HG03432 (cell line): ENCODE measurements around the gene PCBD1.

Experiments
- ATAC-seq: cut with Tn5 transposase; IDR thresholded peaks from one replicate; pipeline ENCODE4 v1.9.1; 2021; ENCODE audit warnings: mild to moderate bottlenecking, moderate library complexity; ENCODE audit not compliant: unreplicated experiment

PCBD1 gene

GRCh38 chr10:70918851-70919530 lies 30.6 kb upstream of the PCBD1 start:
- ATAC-seq = no peak

GRCh38 chr10:70917635-70918034 lies 29.3 kb upstream of the PCBD1 start:
- no peak for ATAC-seq

GRCh38 chr10:70917226-70917625 lies 28.9 kb upstream of the PCBD1 start:
- ATAC-seq = no peak

- ATAC-seq = no peak
These were observed 27.9 kb upstream of the PCBD1 start for GRCh38 chr10:70916241-70916640.

- no peak for ATAC-seq
These were observed 27.4 kb upstream of the PCBD1 start for GRCh38 chr10:70915806-70916205.

- no peak for ATAC-seq
These were observed 26.8 kb upstream of the PCBD1 start for GRCh38 chr10:70915206-70915605.

- ATAC-seq = no peak
These were observed 26.0 kb upstream of the PCBD1 start for GRCh38 chr10:70914316-70914864.

GRCh38 chr10:70913893-70914240 lies 25.5 kb upstream of the PCBD1 start:
- no peak for ATAC-seq

GRCh38 chr10:70913191-70913892 lies 25.0 kb upstream of the PCBD1 start:
- ATAC-seq = no peak

GRCh38 chr10:70912556-70912955 lies 24.2 kb upstream of the PCBD1 start:
- ATAC-seq = no peak

- no peak for ATAC-seq
These were observed 23.0 kb upstream of the PCBD1 start for GRCh38 chr10:70911386-70911785.

GRCh38 chr10:70910486-70911341 lies 22.3 kb upstream of the PCBD1 start:
- no peak for ATAC-seq

GRCh38 chr10:70909326-70909935 lies 21.1 kb upstream of the PCBD1 start:
- ATAC-seq = no peak

GRCh38 chr10:70908406-70909296 lies 20.3 kb upstream of the PCBD1 start:
- no peak for ATAC-seq

- ATAC-seq = no peak
These were observed 19.5 kb upstream of the PCBD1 start for GRCh38 chr10:70907637-70908405.

GRCh38 chr10:70906953-70907636 lies 18.7 kb upstream of the PCBD1 start:
- ATAC-seq = no peak

GRCh38 chr10:70906031-70906783 lies 17.8 kb upstream of the PCBD1 start:
- no peak for ATAC-seq
